D341Med (cell line): Measurements from ENCODE around the gene GAD1.

ENCODE experiments used
- DNase-seq: peaks from one replicate; pipeline ENCODE4 v3.0.0; 2012; ENCODE audit warnings: low spot score

The GAD1 gene

DNA sequence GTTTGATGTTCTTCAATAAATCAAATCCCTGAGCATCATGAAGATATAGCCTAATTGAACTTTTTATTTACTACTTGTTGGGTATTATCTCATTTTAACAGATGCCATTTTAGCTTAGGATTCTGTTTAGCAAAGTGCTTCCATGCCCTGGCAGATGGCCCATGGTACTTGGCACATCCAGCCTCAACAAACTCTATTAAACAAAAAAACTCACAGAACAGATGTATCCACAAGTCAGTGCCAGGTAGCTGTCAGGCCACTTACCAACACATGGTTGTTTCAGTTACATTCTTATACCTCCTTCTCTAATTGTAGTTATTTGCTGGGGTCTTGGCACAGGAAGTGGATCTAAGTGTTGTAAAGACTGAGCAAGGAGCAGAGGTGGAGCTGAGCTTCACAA lies 29.6 kb downstream of the GAD1 start:
- DNase-seq: no peak

- DNase-seq: no peak
Observed at GRCh38 chr2:170847716-170848115, 31.0 kb downstream of the GAD1 start.

- DNase-seq: no peak
Observed at GRCh38 chr2:170848587-170848986, 31.9 kb downstream of the GAD1 start.

- DNase-seq: no peak
Observed at GRCh38 chr2:170850251-170850650, 33.6 kb downstream of the GAD1 start.

DNA sequence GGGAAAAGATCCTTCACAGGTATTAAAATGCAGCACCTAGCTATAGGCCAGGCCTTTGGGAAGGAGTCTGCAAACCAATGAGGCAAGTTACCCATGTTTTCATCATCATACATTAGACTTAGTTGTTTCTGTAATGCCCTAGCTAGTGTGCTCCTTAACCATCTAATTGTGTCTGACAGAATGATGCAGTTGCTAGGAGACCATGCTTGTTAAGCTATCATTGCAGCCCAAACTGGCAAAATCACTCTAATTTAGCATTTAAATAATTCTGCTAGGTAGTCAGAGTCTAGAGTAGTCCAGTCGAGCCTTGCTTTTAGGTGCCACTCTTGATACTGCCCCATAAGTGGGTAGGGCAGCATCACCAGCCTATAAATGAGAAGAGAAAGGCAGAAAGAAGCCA lies 34.9 kb downstream of the GAD1 start:
- no peak for DNase-seq

- no peak for DNase-seq
Observed at GRCh38 chr2:170856066-170856465, 39.4 kb downstream of the GAD1 start.

GRCh38 chr2:170862286-170862902 lies 45.7 kb downstream of the GAD1 start:
- DNase-seq: no peak

GRCh38 chr2:170863087-170863486 lies 46.4 kb downstream of the GAD1 start:
- no peak for DNase-seq

DNA sequence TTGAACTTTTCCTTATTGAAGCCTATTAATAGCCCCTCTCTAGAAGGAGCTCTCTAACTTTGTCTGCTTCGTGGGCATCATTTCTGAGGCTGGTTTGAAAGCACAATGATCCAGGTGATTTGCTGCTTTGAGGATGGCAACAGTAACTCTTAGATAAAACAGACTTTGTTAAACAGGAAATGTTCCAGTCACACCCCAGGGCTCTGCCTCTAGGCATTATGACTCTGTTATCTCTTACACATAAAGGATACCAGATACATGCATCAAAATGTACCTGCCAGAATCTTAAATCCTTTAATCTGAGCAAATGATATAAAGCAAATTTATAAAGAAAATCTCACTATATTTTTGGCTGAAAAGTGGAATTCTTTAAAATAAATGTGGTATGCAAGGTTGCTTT lies 52.3 kb downstream of the GAD1 start:
- DNase-seq: no peak

GRCh38 chr2:170869461-170869860 lies 52.8 kb downstream of the GAD1 start:
- no peak for DNase-seq

DNA sequence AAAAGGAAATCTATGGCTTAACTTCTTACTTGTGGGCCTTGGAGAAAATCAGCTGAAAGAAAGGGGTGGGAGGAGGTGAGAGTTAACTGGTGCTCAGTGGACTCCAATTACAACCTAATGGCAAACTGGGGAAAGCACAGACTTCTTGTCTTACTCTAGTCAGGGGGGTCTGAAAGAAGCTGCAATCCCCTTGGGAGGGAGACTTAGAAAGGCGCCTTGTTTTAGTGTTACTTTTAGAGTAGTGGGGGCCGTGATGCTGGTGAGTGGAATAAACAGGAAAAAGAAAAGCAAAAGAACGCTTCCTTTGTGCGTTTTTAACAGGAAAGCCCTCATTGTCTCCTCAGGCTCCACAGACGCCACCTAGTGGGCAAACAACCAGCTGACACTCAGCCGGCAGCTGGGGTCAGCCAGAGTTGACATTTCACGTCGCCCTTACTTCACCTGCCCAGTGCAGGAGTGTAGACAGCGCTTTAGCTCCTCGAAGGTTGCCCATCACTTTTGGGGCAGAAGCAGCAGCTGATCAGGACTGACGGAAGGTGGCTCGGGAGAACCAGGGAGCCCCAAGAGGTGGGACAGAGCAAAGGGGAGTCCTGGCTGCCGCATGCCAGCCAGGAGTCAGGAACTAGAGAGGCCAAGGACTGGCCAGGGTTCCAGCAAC lies 56.5 kb downstream of the GAD1 start:
- peak; percentile 83 for DNase-seq

- no peak for DNase-seq
Observed at GRCh38 chr2:170878066-170878465, 61.4 kb downstream of the GAD1 start.

DNA sequence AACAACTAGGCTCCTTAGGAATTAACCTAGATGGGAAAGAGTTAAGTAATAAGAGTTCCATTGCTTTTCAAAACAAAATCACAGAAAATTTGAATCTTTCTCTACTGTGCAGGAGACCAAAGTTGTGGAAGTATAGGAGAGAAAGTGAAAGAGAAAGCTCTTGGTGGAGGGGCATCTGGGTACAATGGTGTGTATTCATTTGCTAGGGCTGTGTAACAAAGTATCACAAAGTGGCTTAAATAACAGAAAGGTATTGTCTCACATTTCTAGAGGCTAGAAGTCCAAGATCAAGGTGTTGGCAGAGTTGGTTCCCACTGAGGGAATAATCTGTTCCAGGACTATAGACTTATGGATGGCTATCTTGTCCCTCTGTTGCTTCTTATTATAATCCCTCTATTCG lies 61.8 kb downstream of the GAD1 start:
- DNase-seq: no peak

DNA sequence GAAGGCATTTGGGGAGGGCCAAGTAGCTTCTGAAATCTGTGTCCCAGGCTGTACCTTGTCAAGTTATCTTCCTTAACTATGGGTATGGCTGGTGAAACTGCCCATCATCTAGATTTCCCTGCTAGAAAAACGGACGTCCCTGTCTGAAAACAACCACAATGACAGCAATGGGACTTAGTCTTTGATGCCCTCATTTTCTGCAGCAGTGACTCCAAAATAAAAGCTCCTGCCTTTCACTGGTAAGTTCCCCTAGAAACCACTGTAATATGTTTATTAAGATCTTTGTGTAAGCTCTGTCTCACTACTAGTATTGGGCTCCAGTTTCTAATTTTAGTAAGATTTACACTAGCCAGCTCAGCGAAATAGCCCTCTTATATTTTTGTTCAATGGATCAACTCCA lies 65.2 kb downstream of the GAD1 start:
- DNase-seq: no peak

- no peak for DNase-seq
Observed at GRCh38 chr2:170882758-170883157, 66.1 kb downstream of the GAD1 start.

GRCh38 chr2:170883683-170884082 lies 67.0 kb downstream of the GAD1 start:
- no peak for DNase-seq

DNA sequence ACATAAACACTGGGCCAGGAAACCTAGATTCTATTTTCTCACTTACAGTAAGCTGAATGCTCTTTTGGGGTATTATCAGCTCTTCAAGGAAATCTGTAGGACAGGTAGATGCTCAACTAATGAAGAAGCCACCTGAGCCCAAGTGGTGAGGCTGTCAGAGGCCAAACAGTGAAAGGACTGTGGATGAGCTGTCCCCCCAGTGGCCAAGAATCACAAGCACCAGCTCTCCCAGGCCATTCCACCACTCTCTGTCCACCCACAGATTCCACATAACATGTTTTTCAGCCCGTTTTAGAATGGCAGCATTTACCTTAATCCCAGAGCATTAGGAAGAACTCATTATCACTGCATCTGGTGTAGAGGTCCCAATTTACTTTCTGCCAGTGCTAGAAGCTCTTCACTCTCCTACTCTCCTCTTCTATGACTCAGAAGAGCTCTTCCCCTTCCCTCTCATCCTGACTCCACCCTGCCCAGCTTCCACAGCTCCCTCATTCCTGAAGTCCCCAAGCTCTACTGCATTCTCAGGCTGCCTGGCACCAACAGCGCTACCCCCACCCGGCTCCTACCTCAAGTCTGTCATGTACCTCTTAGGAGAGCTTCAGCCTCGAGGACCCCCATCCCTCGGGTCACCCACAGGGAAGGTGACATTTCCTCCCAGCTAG lies 68.6 kb downstream of the GAD1 start:
- DNase-seq: no peak

DNA sequence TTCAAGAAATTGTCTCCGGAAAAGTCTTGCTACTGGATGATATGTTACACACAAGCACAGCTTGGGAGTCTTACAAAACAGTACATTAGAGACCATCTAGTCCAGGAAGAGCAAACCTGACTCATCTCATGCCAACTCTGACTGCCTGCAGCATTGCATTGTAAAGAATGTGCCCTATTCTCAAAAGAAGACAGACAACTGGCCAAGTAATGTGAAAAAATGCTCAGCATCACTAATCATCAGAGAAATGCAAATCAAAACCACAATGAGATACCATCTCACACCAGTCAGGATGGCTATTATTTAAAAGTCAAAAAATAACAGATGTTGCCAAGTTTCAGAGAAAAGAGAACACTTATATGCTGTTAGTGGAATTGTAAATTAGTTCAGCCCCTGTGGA lies 69.7 kb downstream of the GAD1 start:
- DNase-seq: no peak

GRCh38 chr2:170887496-170887895 lies 70.8 kb downstream of the GAD1 start:
- DNase-seq: no peak

GRCh38 chr2:170887896-170888295 lies 71.2 kb downstream of the GAD1 start:
- DNase-seq: no peak

DNA sequence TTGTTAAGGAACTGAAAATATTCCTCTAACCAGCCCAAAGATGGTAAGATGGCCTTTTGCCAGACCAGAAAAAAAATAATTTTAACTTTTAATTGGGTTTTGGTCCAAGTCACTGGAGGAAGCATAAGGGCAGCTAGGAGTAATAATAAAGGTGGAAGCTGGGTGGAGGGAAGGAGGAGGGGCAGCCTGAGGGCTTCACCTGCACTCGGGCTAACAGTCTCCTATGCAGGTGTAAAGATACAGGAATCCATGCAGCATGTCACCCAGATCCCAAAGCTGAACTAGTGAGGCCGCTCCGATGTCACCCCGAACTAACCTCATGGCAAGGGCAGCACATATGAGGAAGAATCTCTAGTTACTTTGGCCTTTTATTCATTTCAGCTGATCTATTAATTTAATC lies 75.2 kb downstream of the GAD1 start:
- DNase-seq: no peak

- no peak for DNase-seq
Observed at GRCh38 chr2:170892391-170892951, 75.8 kb downstream of the GAD1 start.

GRCh38 chr2:170895023-170895757 lies 78.5 kb downstream of the GAD1 start:
- DNase-seq: no peak
